AG09309 (cell line): ENCODE results near the gene STARD9.
"Not testable (repeated sequence)": the region's sequence is repeated elsewhere in the genome, so short reads cannot be mapped to it uniquely, and the experiment has no call there.

Source experiments
- DNase-seq: peaks from one replicate; pipeline ENCODE4 v3.0.0-alpha.2; 2010; ENCODE audit warnings: low read depth
- H3K4me3 ChIP-seq: 2 replicates; pipeline ENCODE4 v1.5.1; 2011; ENCODE audit warnings: mild to moderate bottlenecking, low read depth, low read length, moderate library complexity; ENCODE audit not compliant: control insufficient read depth
- TF ChIP-seq, protein P1 (sequence below): IDR thresholded peaks from 2 replicates; pipeline ENCODE4 v1.5.1; 2011; ENCODE audit warnings: mild to moderate bottlenecking, low read depth, low read length, inconsistent platforms; ENCODE audit not compliant: insufficient read depth, control insufficient read depth; ENCODE audit errors: missing control alignments

The STARD9 gene

GRCh38 chr15:42667855-42668254 lies 92.4 kb downstream of the STARD9 start:
- no peak overlapping the region for H3K4me3 ChIP-seq
- TF ChIP-seq, protein P1, sequence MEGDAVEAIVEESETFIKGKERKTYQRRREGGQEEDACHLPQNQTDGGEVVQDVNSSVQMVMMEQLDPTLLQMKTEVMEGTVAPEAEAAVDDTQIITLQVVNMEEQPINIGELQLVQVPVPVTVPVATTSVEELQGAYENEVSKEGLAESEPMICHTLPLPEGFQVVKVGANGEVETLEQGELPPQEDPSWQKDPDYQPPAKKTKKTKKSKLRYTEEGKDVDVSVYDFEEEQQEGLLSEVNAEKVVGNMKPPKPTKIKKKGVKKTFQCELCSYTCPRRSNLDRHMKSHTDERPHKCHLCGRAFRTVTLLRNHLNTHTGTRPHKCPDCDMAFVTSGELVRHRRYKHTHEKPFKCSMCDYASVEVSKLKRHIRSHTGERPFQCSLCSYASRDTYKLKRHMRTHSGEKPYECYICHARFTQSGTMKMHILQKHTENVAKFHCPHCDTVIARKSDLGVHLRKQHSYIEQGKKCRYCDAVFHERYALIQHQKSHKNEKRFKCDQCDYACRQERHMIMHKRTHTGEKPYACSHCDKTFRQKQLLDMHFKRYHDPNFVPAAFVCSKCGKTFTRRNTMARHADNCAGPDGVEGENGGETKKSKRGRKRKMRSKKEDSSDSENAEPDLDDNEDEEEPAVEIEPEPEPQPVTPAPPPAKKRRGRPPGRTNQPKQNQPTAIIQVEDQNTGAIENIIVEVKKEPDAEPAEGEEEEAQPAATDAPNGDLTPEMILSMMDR, result no peak
- DNase-seq, result no peak

GRCh38 chr15:42670451-42670850 lies 95.0 kb downstream of the STARD9 start:
- H3K4me3 ChIP-seq, result no peak overlapping the region
- TF ChIP-seq, protein P1, result no peak
- DNase-seq, result no peak

DNA sequence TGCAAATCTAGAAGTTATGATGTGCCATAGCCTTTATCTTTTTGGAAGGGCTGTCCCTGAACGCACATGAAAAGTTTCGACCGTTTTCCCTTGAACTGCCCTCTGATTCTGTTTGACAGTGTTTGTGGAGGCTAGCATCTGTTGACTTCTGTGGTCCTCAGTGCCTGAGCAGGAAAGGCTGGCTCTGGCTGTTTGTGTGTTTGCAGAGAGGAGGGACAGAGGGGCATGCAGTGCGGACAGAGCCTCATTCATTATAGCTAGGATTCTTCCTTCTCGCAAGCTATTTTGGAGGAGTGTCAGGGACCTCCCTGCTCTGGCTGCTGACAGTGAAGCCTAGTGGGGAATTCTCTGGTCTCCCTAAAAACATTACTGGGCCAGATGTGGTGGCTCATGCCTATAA lies 97.0 kb downstream of the STARD9 start:
- no peak for DNase-seq
- H3K4me3 ChIP-seq, result no peak overlapping the region
- TF ChIP-seq, protein P1, result no peak

DNA sequence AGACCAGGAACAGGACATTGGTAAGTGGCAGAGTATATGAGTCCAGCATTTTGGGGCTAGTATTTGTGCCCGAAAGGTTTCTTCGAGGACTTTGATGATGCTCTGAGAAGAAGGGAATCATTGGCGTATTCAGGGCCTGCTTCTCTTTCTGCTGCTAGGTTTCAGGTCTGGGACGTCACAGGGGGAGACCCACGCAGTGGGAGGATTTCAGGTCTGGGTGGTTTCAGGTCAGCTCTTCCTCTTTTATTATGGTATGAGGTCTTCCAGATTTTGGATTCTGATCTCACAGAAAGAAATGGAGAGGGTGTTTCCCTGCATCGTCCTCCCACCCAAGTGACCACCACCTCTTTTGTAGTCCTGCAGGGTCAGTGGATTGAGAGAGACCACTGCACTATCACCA lies 99.1 kb downstream of the STARD9 start:
- H3K4me3 ChIP-seq, result no peak overlapping the region
- no peak for DNase-seq
- TF ChIP-seq, protein P1, result no peak

DNA sequence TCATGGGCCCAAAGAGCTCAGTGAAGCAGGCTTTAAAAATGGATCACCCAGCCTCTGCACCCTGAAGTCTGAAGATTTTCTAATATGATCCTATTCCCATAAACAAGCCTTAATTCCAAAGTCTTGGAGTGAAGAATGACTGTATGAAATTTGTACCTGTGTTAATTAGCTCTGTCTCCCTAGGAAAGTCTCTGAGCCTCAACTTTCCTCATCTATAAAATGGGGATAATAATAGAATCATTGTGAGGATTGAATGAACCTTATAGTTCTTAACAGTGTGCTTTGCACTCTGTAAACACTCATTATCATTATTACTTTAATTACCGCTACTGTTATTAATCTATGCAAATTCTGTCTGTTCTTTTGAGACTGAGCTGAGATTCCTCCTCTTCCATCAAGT lies 99.6 kb downstream of the STARD9 start:
- H3K4me3 ChIP-seq, result no peak overlapping the region
- TF ChIP-seq, protein P1, result no peak
- DNase-seq, result no peak

- no peak overlapping the region for H3K4me3 ChIP-seq
- DNase-seq, result no peak
- TF ChIP-seq, protein P1, result no peak
These were observed 104.1 kb downstream of the STARD9 start for GRCh38 chr15:42679285-42680141.

- DNase-seq, H3K4me3 ChIP-seq: not testable (repeated sequence)
These were observed 104.7 kb downstream of the STARD9 start for GRCh38 chr15:42680142-42680482.
